Measurements from ENCODE around the gene SLC16A13. TPM values are rescaled to one million over a fixed set of nuclear protein-coding genes. Genes with fewer than 3 reads are reported as not detected.

SLC16A13 gene
- total RNA-seq, 1 experiment from 2014 or later, result 7.5 TPM

DNA sequence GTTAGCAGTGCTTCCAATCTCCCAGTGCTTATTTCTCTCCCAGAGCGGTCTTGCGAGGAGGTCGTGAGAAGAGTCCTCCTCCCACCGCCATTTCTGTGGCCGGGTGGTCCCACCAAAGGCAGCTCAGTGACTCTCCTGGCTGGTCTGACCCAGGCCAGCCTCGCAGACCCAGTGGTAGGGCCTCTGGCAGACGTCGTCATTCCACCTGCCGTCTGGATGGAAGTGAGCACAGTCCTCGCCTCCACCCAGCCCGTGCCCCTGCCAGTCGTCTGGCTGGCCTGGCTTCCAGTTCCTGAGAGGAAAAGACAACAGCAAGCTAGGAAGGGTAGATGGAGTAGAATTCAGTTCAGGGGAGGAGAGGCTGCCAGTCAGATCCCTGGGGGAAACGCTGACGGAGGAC is 39.1 kb downstream of the SLC16A13 start:
- POLR2A ChIA-PET, result no interaction called here
- intact Hi-C loops (cut with micrococcal nuclease), result no loop called here
- H3K36me3 Mint-ChIP-seq (ENCODE audit: insufficient read depth, unreplicated experiment), result no peaks in the 10 kb centered on the region

DNA sequence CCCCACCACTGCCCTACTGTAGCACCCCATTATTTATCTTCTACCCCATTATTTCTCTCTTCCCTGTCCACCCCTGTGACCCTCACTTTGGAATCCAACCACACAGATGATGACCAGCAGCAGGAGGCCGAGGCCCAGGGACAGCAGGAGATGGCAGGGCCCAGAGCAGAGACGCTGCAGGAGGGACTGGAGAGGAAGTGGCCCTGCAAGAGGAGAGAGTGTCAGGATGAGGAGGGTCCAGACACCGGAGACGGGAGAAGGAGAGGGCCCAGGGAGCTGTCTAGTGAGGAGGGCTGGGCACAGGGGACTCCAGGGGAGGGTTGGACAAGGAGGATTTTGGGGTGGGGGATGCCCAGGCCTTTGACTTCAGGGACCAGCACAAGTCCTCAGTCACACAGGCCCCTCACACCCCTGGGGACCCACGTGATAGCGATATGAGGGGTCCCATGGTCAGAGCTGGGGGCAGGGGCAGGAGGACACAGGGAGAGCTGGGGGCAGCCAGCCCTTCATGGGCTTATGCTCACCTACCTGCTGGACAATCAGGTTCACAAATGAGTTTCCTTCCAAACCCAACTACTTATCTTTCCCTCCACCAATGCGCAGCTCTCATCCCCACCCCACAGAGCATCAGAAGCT is 42.2 kb downstream of the SLC16A13 start:
- BruUV-seq (replicated peaks), result no TSS peak
- ChIA-PET CTCF (interaction anchor here (0.5 to 1.7 kb wide), 4 partner anchors 20 to 100 kb away, joined by 3 to 6 read pairs (median 4); no protein-coding TSS in a partner anchor), POLR2A (no interaction called here)
- intact Hi-C loops (cut with micrococcal nuclease), result no loop called here
- TF ChIP-seq, protein P1, sequence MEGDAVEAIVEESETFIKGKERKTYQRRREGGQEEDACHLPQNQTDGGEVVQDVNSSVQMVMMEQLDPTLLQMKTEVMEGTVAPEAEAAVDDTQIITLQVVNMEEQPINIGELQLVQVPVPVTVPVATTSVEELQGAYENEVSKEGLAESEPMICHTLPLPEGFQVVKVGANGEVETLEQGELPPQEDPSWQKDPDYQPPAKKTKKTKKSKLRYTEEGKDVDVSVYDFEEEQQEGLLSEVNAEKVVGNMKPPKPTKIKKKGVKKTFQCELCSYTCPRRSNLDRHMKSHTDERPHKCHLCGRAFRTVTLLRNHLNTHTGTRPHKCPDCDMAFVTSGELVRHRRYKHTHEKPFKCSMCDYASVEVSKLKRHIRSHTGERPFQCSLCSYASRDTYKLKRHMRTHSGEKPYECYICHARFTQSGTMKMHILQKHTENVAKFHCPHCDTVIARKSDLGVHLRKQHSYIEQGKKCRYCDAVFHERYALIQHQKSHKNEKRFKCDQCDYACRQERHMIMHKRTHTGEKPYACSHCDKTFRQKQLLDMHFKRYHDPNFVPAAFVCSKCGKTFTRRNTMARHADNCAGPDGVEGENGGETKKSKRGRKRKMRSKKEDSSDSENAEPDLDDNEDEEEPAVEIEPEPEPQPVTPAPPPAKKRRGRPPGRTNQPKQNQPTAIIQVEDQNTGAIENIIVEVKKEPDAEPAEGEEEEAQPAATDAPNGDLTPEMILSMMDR (IDR thresholded peaks at IDR 0.05; ENCODE audit: unreplicated experiment), result no peak
- H3K9me3 Mint-ChIP-seq (ENCODE audit: unreplicated experiment), result no peaks in the 10 kb centered on the region
- no peaks in the 10 kb centered on the region for H3K36me3 Mint-ChIP-seq (ENCODE audit: insufficient read depth, unreplicated experiment)
- no peak overlapping the region for H3K27ac Mint-ChIP-seq (ENCODE audit: low read depth, unreplicated experiment)
- H3K4me1 Mint-ChIP-seq (ENCODE audit: insufficient read depth, unreplicated experiment), result no peaks in the 10 kb centered on the region
- H3K4me3 Mint-ChIP-seq (ENCODE audit: unreplicated experiment), result no peak overlapping the region
- H3K27me3 Mint-ChIP-seq (ENCODE audit: insufficient read depth, unreplicated experiment), result peaks cover 5% of the 10 kb centered on the region
- no peak for DNase-seq (ENCODE audit: unreplicated experiment)

More for the DNA sequence above, 39.1 kb downstream of the SLC16A13 start:
- no peak for DNase-seq (ENCODE audit: unreplicated experiment)
- no peak overlapping the region for H3K4me3 Mint-ChIP-seq (ENCODE audit: unreplicated experiment)
- no peaks in the 10 kb centered on the region for H3K4me1 Mint-ChIP-seq (ENCODE audit: insufficient read depth, unreplicated experiment)
- peaks cover 26% of the 10 kb centered on the region for H3K27me3 Mint-ChIP-seq (ENCODE audit: insufficient read depth, unreplicated experiment)
- CTCF ChIA-PET, result interaction anchor here (0.6 to 1.7 kb wide), 5 partner anchors 14 to 1566 kb away, joined by 3 to 8 read pairs (median 3); no protein-coding TSS in a partner anchor
- no peaks in the 10 kb centered on the region for H3K9me3 Mint-ChIP-seq (ENCODE audit: unreplicated experiment)
- no TSS peak for BruUV-seq (replicated peaks)
- no peak overlapping the region for H3K27ac Mint-ChIP-seq (ENCODE audit: low read depth, unreplicated experiment)
- TF ChIP-seq, protein P1 (IDR thresholded peaks at IDR 0.05; ENCODE audit: unreplicated experiment), result no peak

DNA sequence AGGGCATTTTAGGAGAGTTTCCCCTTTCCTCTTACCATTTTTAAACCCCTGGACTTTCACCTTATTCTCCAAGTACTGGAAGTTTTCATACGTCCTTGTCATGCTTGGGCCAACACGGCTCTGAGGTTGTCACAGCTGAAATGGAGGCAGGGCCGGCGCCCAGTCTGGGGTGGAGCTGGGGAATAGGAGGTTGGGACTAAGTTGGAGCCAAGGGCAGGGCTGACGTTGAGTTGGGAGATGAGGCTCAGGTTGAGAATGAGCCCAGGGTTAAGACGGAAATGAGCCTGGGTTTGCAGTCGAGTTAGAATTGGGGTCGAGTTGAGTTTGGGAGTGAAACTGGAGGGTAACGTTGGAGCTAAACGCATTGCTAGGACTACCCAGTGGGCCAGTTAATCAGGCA is 42.9 kb downstream of the SLC16A13 start:
- H3K27ac Mint-ChIP-seq (ENCODE audit: low read depth, unreplicated experiment), result no peak overlapping the region
- CTCF ChIA-PET, result interaction anchor here (0.5 to 1.7 kb wide), 4 partner anchors 21 to 99 kb away, joined by 3 to 6 read pairs (median 4); no protein-coding TSS in a partner anchor
- no peaks in the 10 kb centered on the region for H3K9me3 Mint-ChIP-seq (ENCODE audit: unreplicated experiment)
- H3K36me3 Mint-ChIP-seq (ENCODE audit: insufficient read depth, unreplicated experiment), result no peaks in the 10 kb centered on the region
- DNase-seq (ENCODE audit: unreplicated experiment), result no peak
- no peak overlapping the region for H3K4me3 Mint-ChIP-seq (ENCODE audit: unreplicated experiment)
- peaks cover 5% of the 10 kb centered on the region for H3K4me1 Mint-ChIP-seq (ENCODE audit: insufficient read depth, unreplicated experiment)
- no peaks in the 10 kb centered on the region for H3K27me3 Mint-ChIP-seq (ENCODE audit: insufficient read depth, unreplicated experiment)
- BruUV-seq (replicated peaks), result no TSS peak
- TF ChIP-seq, protein P1 (IDR thresholded peaks at IDR 0.05; ENCODE audit: unreplicated experiment), result no peak
- POLR2A ChIA-PET, result no interaction called here
- intact Hi-C loops (cut with micrococcal nuclease), result no loop called here

DNA sequence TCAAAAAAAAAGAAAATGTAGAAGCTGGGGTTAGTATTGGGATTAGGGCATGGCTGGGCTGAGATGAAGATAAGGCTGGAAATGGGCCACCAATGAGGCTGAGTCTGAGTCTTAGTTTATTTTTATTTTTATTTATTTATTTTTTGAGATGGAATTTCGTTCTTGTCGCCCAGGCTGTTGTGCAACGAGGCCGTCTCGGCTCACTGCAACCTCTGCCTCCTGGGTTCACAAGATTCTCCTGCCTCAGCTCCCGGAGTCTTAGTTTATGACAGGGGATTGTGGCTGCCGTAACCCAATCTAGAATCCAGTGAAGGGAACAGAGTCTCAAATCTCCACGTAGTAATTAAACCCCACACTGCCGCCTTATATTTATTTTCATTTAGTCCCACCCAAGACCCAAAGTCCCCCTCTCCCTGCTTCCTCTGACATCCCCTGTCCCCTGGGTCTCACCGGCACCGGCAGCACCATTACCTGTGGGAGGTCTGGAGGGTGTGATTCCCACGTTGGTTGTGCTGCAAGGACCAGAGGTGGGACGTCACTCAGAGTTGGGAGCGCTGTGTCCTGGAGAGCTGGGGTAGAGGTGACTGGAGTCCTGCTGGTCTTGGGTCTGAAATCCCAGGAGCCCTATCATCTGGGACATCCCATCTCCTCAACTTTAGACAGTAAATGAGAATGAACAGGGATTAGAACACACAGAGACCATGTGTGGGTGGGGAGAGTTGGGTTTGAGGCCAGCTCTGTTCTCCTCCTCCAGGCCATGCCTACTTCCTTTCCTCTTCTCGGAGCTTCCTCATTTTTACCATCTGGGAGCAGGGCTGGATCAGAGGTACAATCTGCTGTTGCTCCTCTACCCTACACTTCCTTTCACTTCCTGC is 44.0 kb downstream of the SLC16A13 start, which contains the start of gene CLEC10A:
TSS of gene CLEC10A (minus strand) at position 671 of the 875 bp plus-strand sequence. CDS start 1,439 bp downstream, outside the sequence.
- ChIA-PET CTCF (interaction anchor here (1.5 to 1.7 kb wide), 2 partner anchors 28 to 98 kb away, joined by 4 to 6 read pairs; no protein-coding TSS in a partner anchor), POLR2A (no interaction called here)
- H3K9me3 Mint-ChIP-seq (ENCODE audit: unreplicated experiment), result no peaks in the 10 kb centered on the region
- H3K36me3 Mint-ChIP-seq (ENCODE audit: insufficient read depth, unreplicated experiment), result no peaks in the 10 kb centered on the region
- H3K4me3 Mint-ChIP-seq (ENCODE audit: unreplicated experiment), result no peak within 1 kb of the TSS
- H3K27me3 Mint-ChIP-seq (ENCODE audit: insufficient read depth, unreplicated experiment), result no peaks in the 10 kb centered on the region
- intact Hi-C loops (cut with micrococcal nuclease), result no loop called here
- H3K27ac Mint-ChIP-seq (ENCODE audit: low read depth, unreplicated experiment), result no peak within 1 kb of the TSS
- H3K4me1 Mint-ChIP-seq (ENCODE audit: insufficient read depth, unreplicated experiment), result peaks cover 14% of the 10 kb centered on the region
- TF ChIP-seq, protein P1 (IDR thresholded peaks at IDR 0.05; ENCODE audit: unreplicated experiment), result no peak
- no TSS peak for BruUV-seq (replicated peaks)
- no peak for DNase-seq (ENCODE audit: unreplicated experiment)
